Endometrial microvascular endothelial cells (primary cell): ENCODE data around the gene LPAR2. TPM values are rescaled to one million over a fixed set of nuclear protein-coding genes. Genes with fewer than 3 reads are reported as not detected.
"Not testable (repeated sequence)": the region's sequence is repeated elsewhere in the genome, so short reads cannot be mapped to it uniquely, and the experiment has no call there.

ENCODE experiments used
- in situ Hi-C: cut with HindIII; loops from 2 replicates; pipeline ENCODE4 v1.10.0; 2017; ENCODE audit warnings: low sequenced_read_pairs, low pct_unique_long_range_greater_than_20kb; ENCODE audit errors: inconsistent ontology term
- total RNA-seq: library from RNA; depleted of rRNA; stranded (reverse); fragments of >200 nt; gene quantifications from one replicate; pipeline ENCODE4 v1.2.3, GENCODE V29; 2015; ENCODE audit errors: inconsistent ontology term

Gene LPAR2
- 0.56 TPM for total RNA-seq

- in situ Hi-C loops, result no loop called here
Measured at GRCh38 chr19:19627621-19628500, at the start of gene LPAR2. TSS of gene LPAR2 (minus strand) at chr19:19628220. CDS start at chr19:19627275, 945 bp downstream.

- in situ Hi-C loops, result no loop called here
Measured at GRCh38 chr19:19677579-19677978, 49.6 kb upstream of the LPAR2 start.

DNA sequence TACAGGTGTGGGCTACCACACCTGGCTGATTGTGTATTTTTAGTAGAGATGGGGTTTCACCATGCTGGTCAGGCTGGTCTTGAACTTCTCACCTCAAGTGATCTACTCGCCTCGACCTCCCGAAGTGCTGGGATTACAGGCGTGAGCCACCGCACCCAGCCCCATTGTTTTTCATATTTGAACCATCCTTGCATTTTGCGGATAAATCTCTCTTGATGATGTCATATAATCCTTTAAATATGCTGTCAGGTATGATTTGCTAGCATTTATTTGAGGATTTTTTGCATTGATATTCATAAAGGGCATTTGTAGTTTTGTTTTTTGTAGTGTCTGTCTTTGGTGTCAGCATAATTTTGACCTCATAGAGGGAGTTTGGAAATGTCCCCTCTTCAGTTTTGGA lies 46.3 kb upstream of the LPAR2 start:
- in situ Hi-C loops, result no loop called here

- in situ Hi-C loops, result no loop called here
Measured at GRCh38 chr19:19672816-19673215, 44.8 kb upstream of the LPAR2 start.

DNA sequence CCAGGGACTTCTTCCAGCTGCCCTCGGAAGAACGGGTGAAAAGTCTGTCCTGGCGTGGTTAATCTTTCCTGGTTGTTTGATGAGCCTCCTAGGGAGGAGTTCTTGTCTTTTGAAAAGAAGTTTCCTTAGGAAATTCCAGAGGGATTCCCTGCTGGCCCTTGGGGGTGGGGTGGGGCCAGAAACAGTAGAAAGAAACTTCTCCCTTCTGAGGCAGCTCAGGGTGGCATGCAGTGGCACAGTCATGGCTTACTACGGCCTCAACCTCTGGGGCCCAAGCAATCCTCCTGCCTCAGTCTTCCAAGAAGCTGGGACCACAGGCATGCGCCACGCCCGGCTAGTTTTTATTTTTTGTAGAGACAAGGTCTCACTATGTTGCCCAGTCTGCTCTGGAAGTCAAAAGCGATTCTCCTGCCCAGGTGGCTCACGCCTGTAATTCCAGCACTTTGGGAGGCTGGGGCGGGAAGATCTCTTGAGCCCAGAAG lies 42.1 kb upstream of the LPAR2 start:
- in situ Hi-C loops, result no loop called here

DNA sequence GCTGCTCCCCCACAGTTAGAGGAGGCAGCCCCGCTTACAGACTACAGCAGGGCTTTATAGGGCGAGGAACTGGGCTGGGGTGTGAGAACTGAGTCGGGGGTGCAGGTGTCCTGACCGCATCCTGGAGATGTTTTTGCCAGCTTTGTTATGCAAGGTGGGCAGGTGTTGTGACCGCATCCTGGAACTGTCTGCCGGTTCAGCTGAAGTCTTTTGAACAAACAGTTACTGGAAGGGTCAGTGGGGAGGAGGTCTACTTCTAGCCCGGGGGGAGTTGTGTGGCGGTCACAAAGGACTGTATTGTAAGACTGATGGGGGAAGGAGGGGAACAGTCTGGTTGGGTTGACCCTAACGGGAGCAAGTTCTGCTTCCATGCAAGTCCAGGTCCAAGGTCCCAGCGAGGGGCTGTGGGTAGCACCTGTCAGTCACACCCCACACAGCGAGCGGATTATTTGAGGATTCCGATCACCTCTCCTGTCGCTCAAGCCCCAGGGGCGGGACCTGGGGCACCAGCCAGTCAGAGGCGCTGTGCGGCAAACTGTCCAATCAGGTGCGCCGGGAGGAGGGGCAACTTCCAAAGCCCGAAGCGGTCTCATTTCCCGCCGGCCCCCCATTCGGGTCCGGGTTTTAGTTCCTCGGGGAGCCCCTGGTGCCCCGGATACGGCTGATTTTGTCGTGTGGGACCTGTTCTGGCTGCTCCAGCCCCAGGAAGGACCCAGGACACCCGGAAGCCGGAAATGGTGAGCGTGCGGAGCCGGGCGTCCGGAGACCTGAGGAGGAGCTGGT lies 40.4 kb upstream of the LPAR2 start, which contains the start of gene ZNF101:
Gene ZNF101, plus strand, starts transcription at position 610 of the 783 bp plus-strand sequence. Its CDS starts 125 bp downstream, at position 735.
- in situ Hi-C loops, result no loop called here

DNA sequence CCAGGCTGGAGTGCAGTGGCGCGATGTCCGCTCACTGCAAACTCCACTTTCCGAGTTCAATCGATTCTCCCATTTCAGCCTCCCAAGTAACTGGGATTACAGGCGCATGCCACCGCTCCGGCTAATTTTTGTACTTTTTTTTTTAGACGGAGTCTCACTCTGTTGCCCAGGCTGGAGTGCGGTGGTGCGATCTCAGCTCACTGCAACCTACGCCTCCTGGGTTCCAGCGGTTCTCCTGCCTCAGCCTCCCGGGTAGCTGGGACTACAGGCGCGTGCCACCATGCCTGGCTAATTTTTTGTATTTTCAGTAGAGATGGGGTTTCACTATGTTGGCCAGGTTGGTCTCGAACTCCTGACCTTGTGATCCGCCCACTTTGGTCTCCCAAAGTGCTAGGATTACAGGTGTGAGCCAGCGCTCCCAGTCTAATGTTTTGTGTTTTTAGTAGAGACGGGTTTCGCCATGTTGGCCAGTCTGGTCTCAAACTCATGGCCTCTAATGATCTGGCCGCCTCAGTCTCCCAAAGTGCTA lies 37.5 kb upstream of the LPAR2 start:
- in situ Hi-C loops, result not testable (repeated sequence)

DNA sequence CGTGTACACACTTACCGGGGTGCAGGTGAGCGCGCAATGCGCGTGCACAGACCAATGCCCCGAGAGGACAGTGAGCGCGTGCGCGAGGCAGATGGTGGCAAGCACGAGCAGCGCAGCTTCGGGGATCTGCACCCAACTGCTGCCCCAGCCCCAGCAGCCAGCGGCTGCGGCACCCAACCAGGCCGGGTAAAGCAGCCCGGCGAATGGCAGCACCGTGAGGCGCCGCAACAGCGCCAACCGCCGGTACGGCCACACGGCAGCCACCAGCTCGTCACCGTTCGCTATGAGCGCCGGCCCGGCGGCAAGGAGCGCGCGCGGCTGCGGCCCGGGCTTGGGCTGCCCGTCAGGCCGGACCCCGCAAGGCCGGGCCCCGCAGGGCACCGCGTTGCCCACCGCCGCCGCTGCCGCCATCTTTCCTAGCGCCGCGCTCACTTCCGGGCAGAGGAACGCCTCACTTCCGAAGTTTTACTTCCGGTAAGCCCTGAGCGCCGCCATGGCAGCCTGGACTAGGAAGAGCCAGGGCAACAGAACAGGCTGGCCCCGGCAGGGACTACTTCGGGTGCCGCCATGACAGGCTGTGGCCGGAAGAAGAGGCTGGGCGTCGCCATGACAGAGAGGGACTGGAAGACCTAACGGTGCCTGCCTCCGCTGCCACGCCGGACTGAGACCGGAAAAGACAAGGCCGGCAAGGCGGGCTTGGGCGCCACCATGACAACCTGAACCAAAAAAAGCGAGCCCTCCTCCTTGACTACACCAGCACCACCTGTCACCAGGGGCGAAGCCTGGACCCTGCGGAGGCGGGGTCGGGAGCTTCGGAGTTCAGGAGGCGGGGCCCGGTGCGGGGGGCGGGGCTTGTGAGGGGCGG lies 35.5 kb upstream of the LPAR2 start, which contains the start of gene ATP13A1:
Gene ATP13A1, minus strand, starts transcription at position 421 of the 865 bp plus-strand sequence. Its CDS starts 10 bp downstream, at position 411.
- in situ Hi-C loops, result no loop called here

GRCh38 chr19:19662871-19663255 lies 34.8 kb upstream of the LPAR2 start:
- in situ Hi-C loops, result no loop called here

- in situ Hi-C loops, result no loop called here
Measured at GRCh38 chr19:19662344-19662743, 34.3 kb upstream of the LPAR2 start.

GRCh38 chr19:19661675-19662251 lies 33.7 kb upstream of the LPAR2 start:
- in situ Hi-C loops, result no loop called here

DNA sequence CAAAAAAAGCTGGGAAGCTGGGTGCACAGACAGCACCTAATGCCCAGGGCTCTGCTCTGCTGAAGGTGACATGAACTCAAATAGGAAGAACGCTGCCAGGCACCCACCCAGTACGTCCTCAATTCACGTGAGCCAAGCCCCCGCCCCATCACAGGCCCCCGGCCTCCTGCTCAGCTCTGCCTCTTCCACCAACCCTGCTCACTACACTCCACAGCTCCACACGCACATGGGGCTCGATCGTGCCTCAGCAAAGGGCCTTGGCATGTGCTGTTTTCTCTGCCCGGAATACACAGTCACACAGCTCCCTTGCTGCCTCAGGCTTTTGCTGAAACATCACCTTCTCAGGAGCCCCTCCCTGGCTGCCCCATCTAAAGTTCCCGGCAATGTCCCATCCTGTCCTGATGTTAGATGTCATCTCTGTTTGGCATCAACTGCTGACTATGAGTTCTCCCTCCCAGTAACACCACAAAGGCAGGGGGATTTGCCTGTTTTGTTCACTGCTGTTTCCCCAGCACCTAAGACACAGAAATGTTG lies 33.2 kb upstream of the LPAR2 start:
- in situ Hi-C loops, result no loop called here

GRCh38 chr19:19659646-19660245 lies 31.7 kb upstream of the LPAR2 start:
- in situ Hi-C loops, result no loop called here

DNA sequence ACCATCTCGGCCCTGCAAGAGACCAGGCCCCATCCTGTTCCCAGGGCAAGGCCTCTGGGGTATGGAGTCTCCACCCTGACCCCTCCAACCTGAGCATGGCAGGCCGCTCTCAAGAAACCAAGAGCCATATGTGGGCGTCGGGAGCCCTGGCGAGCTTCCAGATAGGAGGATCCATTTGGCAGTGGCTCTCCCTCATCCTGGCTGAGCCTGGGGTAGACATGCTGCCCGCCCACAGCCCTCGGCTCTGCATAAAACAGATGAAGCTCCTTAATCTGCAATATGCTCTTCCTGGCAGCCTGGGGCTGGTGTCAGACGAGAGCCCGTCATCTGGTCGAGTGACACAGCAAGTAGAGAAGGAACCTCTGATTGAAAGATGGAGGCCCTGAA lies 29.4 kb upstream of the LPAR2 start:
- in situ Hi-C loops, result no loop called here

GRCh38 chr19:19656451-19657396 lies 28.7 kb upstream of the LPAR2 start:
- in situ Hi-C loops, result no loop called here

GRCh38 chr19:19655641-19656343 lies 27.8 kb upstream of the LPAR2 start:
- in situ Hi-C loops, result no loop called here
